Stomach (tissue), 4 donors: Measurements from ENCODE around the gene RPS24.

Experiments used
- CTCF ChIP-seq, 7 experiments: fragments of 450-650 bp in 4 of 7; fragments of 200-600 bp in 3 of 7; sonication (generic) in 3 of 7; IDR thresholded peaks; one replicate each; pipeline ENCODE4 v1.5.1; 2016 to 2019; ENCODE audit warnings: antibody characterized with exemption in 7 of 7, control low read depth in 2 of 7, mild to moderate bottlenecking in 1 of 7
- EP300 ChIP-seq: sonication (generic); formaldehyde crosslinking; IDR thresholded peaks from one replicate; pipeline ENCODE4 v1.6.1; 2017; ENCODE audit warnings: antibody characterized with exemption
- POLR2A ChIP-seq, 4 donors: fragments of 450-650 bp; IDR thresholded peaks; one replicate each; pipeline ENCODE4 v1.6.1; 2016; ENCODE audit warnings: antibody characterized with exemption in 4 of 4, control low read depth in 2 of 4, mild to moderate bottlenecking in 1 of 4, moderate library complexity in 1 of 4
- POLR2AphosphoS5 ChIP-seq, 3 donors: sonication (generic); formaldehyde crosslinking; IDR thresholded peaks; one replicate each; pipeline ENCODE4 v1.6.1; 2016; ENCODE audit warnings: antibody characterized with exemption in 3 of 3

- no peak for TF ChIP-seq POLR2A (IDR thresholded peaks at IDR 0.05)
- TF ChIP-seq CTCF (IDR thresholded peaks at IDR 0.05), result no peak
- no peak for TF ChIP-seq POLR2AphosphoS5 (IDR thresholded peaks at IDR 0.05)
- no peak for TF ChIP-seq EP300
Observed at GRCh38 chr10:78049851-78050250, 16.2 kb downstream of the RPS24 start.
